BLaER1 treated with 17β-estradiol and CSF1 and Interleukin-3, amounts not matched to agents 10 nM and 100 nM (cell line): ENCODE results near the gene LFNG.

Experiments used
- H3K27ac ChIP-seq, 11 experiments: shearing (Covaris generic); formaldehyde crosslinking; 2 replicates each; pipeline ENCODE4 v1.8.1; 2022
- H3K27me3 ChIP-seq, 11 experiments: shearing (Covaris generic); formaldehyde crosslinking; 2 replicates each; pipeline ENCODE4 v1.8.1; 2022
- H3K36me3 ChIP-seq, 11 experiments: shearing (Covaris generic); formaldehyde crosslinking; 2 replicates each; pipeline ENCODE4 v1.8.1; 2022
- H3K4me1 ChIP-seq, 10 experiments: shearing (Covaris generic); formaldehyde crosslinking; 2 replicates each; pipeline ENCODE4 v1.8.1; 2022
- H3K4me2 ChIP-seq, 11 experiments: shearing (Covaris generic); formaldehyde crosslinking; 2 replicates each; pipeline ENCODE4 v1.8.1; 2022
- H3K4me3 ChIP-seq, 10 experiments: shearing (Covaris generic); formaldehyde crosslinking; 2 replicates each; pipeline ENCODE4 v1.8.1; 2022
- H3K9ac ChIP-seq, 11 experiments: shearing (Covaris generic); formaldehyde crosslinking; 2 replicates each; pipeline ENCODE4 v1.8.1; 2022
- H3K9me3 ChIP-seq, 11 experiments: shearing (Covaris generic); formaldehyde crosslinking; replicated peaks in 1 of 11; 2 replicates each; pipeline ENCODE4 v1.8.1; 2022
- H4K20me1 ChIP-seq, 11 experiments: shearing (Covaris generic); formaldehyde crosslinking; 2 replicates each; pipeline ENCODE4 v1.8.1; 2022
- Cebpa-rat ChIP-seq, 11 experiments: shearing (Covaris generic); IDR thresholded peaks; 2 replicates each; pipeline ENCODE4 v1.8.1; 2022

Gene LFNG

GRCh38 chr7:2474813-2475677 is 44.5 kb upstream of the LFNG start:
- Histone ChIP-seq H3K9me3 (no peaks in the 10 kb centered on the region), H4K20me1 (peaks cover 0 to 3% (median 0%) of the 10 kb centered on the region in 11 experiments; a peak in 1 of 22 replicates), H3K36me3 (no peaks in the 10 kb centered on the region), H3K4me2 (peak overlapping the region in 6 of 11 experiments; percentile 25 to 50 (median 36); a peak in 6 of 22 replicates), H3K9ac (no peak overlapping the region), H3K4me1 (peaks cover 38 to 78% (median 62%) of the 10 kb centered on the region in 10 experiments), H3K4me3 (no peak overlapping the region), H3K27me3 (no peaks in the 10 kb centered on the region), H3K27ac (no peak overlapping the region)
- TF ChIP-seq Cebpa-rat (IDR thresholded peaks at IDR 0.05), result no peak

GRCh38 chr7:2475678-2476015 is 43.9 kb upstream of the LFNG start:
- Histone ChIP-seq H3K27ac (no peak overlapping the region), H3K4me1 (peaks cover 33 to 75% (median 56%) of the 10 kb centered on the region in 10 experiments), H3K9ac (no peak overlapping the region), H3K27me3 (no peaks in the 10 kb centered on the region), H3K4me3 (no peak overlapping the region), H3K9me3 (no peaks in the 10 kb centered on the region), H3K4me2 (peak overlapping the region in 6 of 11 experiments; percentile 25 to 50 (median 36); a peak in 6 of 22 replicates), H3K36me3 (no peaks in the 10 kb centered on the region), H4K20me1 (0 out of 22 replicates have a peak, but pooled peaks cover 0 to 3% (median 0%) of the 10 kb centered on the region in 11 experiments)
- no peak for TF ChIP-seq Cebpa-rat (IDR thresholded peaks at IDR 0.05)

DNA sequence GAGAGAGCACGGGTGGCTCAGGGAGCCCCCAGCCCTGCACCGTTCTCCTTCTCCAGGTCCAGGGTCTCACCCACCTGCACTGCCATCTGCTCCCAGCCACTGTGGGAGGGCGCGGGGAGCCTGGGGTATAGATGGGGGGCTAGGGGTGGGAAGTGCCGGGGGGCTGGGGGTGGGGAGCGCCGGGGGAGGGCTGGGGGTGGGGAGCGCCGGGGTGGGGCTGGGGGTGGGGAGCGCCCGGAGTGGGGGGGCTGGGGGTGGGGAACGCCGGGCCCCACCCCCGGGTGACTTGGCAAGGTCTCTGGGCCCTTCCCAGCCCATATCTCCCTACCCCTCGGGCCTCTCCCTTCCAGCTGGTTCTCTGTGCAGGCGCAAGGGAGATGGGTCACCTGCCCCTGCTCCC is 43.3 kb upstream of the LFNG start, which contains the start of gene GRIFIN:
Gene GRIFIN, minus strand, starts transcription at position 101 of the 400 bp plus-strand sequence. Its CDS starts 15 bp downstream, at position 86.
- no peaks in the 10 kb centered on the region for H3K9me3 ChIP-seq
- H3K4me3 ChIP-seq, result peak within 1 kb of the TSS in 1 of 10 experiments; percentile 37; a peak in 2 of 20 replicates
- peak within 1 kb of the TSS in 9 of 11 experiments; percentile 17 to 68 (median 60); a peak in 15 of 22 replicates for H3K9ac ChIP-seq
- H3K27me3 ChIP-seq, result no peaks in the 10 kb centered on the region
- H3K4me1 ChIP-seq, result peaks cover 30 to 72% (median 51%) of the 10 kb centered on the region in 10 experiments
- peak within 1 kb of the TSS; percentile 81 to 99 (median 94) for H3K4me2 ChIP-seq
- 0 out of 22 replicates have a peak, but pooled peaks cover 0 to 3% (median 0%) of the 10 kb centered on the region in 11 experiments for H4K20me1 ChIP-seq
- TF ChIP-seq Cebpa-rat (IDR thresholded peaks at IDR 0.05), result no peak
- no peaks in the 10 kb centered on the region for H3K36me3 ChIP-seq
- H3K27ac ChIP-seq, result peak within 1 kb of the TSS in 5 of 11 experiments; percentile 30 to 71 (median 55); a peak in 5 of 22 replicates

DNA sequence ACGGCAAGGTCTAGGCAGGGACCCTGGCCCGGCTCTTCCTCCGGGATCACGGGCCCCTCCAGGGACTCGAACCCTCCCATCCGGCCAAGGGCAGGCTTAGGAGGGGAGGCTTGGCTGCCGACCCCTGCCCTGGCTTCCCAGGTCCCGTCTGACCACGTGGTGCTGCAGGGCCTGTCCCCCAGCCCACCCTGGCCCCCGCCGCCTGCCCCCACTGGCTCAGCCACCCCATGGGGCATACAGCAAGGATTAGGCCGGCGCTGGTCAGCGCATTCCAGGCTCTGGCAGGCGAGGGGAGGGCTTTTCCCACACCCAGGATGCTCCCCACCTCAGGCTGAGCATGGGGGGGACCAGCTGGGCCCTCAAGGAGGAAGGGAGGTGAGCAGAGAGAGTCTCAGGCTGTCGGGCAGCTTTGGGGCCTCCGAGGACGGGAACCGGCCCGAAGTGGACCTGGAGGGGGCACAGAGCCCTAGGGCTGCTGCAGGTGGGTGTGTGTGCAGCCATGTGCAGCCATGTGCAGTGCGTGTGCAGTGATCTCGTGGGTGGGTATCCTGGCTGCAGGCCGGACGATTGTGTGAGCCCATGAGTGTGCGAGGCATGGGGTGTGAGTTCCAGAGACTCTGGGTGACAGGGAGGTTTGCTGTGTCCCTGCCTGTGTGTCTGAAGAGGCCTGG is 42.7 kb upstream of the LFNG start:
- peak overlapping the region; percentile 81 to 99 (median 94) for H3K4me2 ChIP-seq

GRCh38 chr7:2477447-2478398 is 41.9 kb upstream of the LFNG start:
- Histone ChIP-seq H3K27ac (peak overlapping the region in 9 of 11 experiments; percentile 23 to 71 (median 52); a peak in 16 of 22 replicates), H3K4me2 (peak overlapping the region; percentile 81 to 99 (median 94)), H4K20me1 (0 out of 22 replicates have a peak, but pooled peaks cover 0 to 3% (median 0%) of the 10 kb centered on the region in 11 experiments), H3K4me3 (peak overlapping the region in 5 of 10 experiments; percentile 17 to 39 (median 35); a peak in 8 of 20 replicates), H3K9me3 (peaks cover 0 to 5% (median 3%) of the 10 kb centered on the region in 11 experiments; a peak in 16 of 22 replicates), H3K27me3 (no peaks in the 10 kb centered on the region), H3K9ac (peak overlapping the region; percentile 17 to 68 (median 58); a peak in 19 of 22 replicates), H3K36me3 (no peaks in the 10 kb centered on the region), H3K4me1 (peaks cover 23 to 64% (median 44%) of the 10 kb centered on the region in 10 experiments)
- TF ChIP-seq Cebpa-rat (IDR thresholded peaks at IDR 0.05), result no peak

More for the DNA sequence above, 42.7 kb upstream of the LFNG start:
- Histone ChIP-seq H3K27ac (peak overlapping the region in 5 of 11 experiments; percentile 30 to 71 (median 55); a peak in 6 of 22 replicates), H3K36me3 (no peaks in the 10 kb centered on the region), H3K9me3 (no peaks in the 10 kb centered on the region), H3K27me3 (no peaks in the 10 kb centered on the region), H3K4me3 (peak overlapping the region in 1 of 10 experiments; percentile 37; a peak in 3 of 20 replicates), H3K4me1 (peaks cover 24 to 66% (median 45%) of the 10 kb centered on the region in 10 experiments), H4K20me1 (0 out of 22 replicates have a peak, but pooled peaks cover 0 to 3% (median 0%) of the 10 kb centered on the region in 11 experiments), H3K9ac (peak overlapping the region; percentile 17 to 68 (median 58); a peak in 16 of 22 replicates)
- no peak for TF ChIP-seq Cebpa-rat (IDR thresholded peaks at IDR 0.05)

DNA sequence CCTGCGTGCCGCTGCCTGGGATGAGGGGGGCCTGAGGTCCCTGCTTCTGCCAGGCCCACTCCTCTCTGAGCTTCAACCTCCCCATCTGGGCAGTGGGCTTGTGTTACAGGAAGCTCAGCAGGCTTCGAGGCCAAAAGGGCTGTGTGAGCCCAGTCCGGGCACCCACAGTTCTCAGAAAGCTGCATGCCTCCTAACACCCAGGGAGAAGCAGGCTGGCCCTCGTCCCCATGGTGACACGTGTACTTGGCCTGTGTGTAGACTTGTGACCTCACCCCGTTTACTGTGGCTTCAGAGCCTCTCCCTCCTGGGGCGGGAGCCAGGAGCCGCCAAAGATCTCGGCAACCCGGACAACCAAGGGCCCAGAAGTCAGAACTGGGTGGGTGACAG is 41.2 kb upstream of the LFNG start:
- H3K27me3 ChIP-seq, result no peaks in the 10 kb centered on the region
- no peaks in the 10 kb centered on the region for H3K36me3 ChIP-seq
- peaks cover 5 to 12% (median 8%) of the 10 kb centered on the region in 11 experiments; a peak in 16 of 22 replicates for H3K9me3 ChIP-seq
- H3K4me3 ChIP-seq, result peak overlapping the region in 4 of 10 experiments; percentile 28 to 39 (median 36); a peak in 4 of 20 replicates
- TF ChIP-seq Cebpa-rat (IDR thresholded peaks at IDR 0.05), result no peak
- H3K9ac ChIP-seq, result peak overlapping the region in 8 of 11 experiments; percentile 42 to 68 (median 60); a peak in 15 of 22 replicates
- 0 out of 22 replicates have a peak, but pooled peaks cover 0 to 3% (median 0%) of the 10 kb centered on the region in 11 experiments for H4K20me1 ChIP-seq
- peak overlapping the region; percentile 81 to 99 (median 94) for H3K4me2 ChIP-seq
- peaks cover 23 to 62% (median 47%) of the 10 kb centered on the region in 10 experiments for H3K4me1 ChIP-seq
- H3K27ac ChIP-seq, result peak overlapping the region in 9 of 11 experiments; percentile 23 to 71 (median 52); a peak in 16 of 22 replicates

DNA sequence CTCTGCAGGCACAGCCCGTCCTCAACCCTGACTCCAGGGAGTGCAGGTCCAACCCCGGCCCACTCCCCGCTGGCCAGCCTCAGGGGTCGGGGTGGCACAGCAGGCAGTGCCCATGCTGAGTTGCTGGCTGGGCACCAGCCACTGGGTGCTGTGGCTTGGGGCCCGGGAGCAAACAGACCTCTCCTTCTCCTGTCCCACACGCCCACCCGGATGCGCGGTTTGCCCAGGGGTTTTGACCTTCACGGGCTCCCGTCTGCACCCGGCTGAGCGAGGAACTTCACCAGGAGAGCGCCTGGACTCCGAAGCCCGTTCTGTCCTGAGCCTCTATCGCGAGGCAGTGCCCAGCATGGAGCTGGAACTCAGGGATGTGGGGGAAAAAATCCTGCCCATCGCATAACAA is 40.8 kb upstream of the LFNG start:
- no peaks in the 10 kb centered on the region for H3K36me3 ChIP-seq
- H3K4me2 ChIP-seq, result peak overlapping the region; percentile 81 to 99 (median 94); a peak in 20 of 22 replicates
- H4K20me1 ChIP-seq, result 0 out of 22 replicates have a peak, but pooled peaks cover 0 to 3% (median 0%) of the 10 kb centered on the region in 11 experiments
- peak overlapping the region in 7 of 11 experiments; percentile 45 to 71 (median 55); a peak in 10 of 22 replicates for H3K27ac ChIP-seq
- no peaks in the 10 kb centered on the region for H3K27me3 ChIP-seq
- H3K4me3 ChIP-seq, result no peak overlapping the region
- TF ChIP-seq Cebpa-rat (IDR thresholded peaks at IDR 0.05), result no peak
- H3K9ac ChIP-seq, result peak overlapping the region in 5 of 11 experiments; percentile 46 to 68 (median 61); a peak in 8 of 22 replicates
- H3K4me1 ChIP-seq, result peaks cover 23 to 65% (median 50%) of the 10 kb centered on the region in 10 experiments
- peaks cover 5 to 13% (median 8%) of the 10 kb centered on the region in 11 experiments; a peak in 16 of 22 replicates for H3K9me3 ChIP-seq
